Measurements from ENCODE around the gene SLC22A8. TPM values are rescaled to one million over a fixed set of nuclear protein-coding genes. Genes with fewer than 3 reads are reported as not detected.

Gene SLC22A8
- total and polyA plus RNA-seq, 10 of the 15 experiments (the other 5 are each of a cell fraction or from before 2014, with no cell fraction given), result not detected

GRCh38 chr11:62985041-62985750 lies 30.4 kb downstream of the SLC22A8 start (continued):
- no peak for TF ChIP-seq USF1 (IDR thresholded peaks at IDR 0.05; ENCODE audit: borderline replicate concordance, extremely low read length, insufficient read depth, low read depth, low read length)
- TF ChIP-seq POU2F2 (IDR thresholded peaks at IDR 0.05; ENCODE audit: borderline replicate concordance, low read depth, low read length), result no peak
- TF ChIP-seq STAT3 (IDR thresholded peaks at IDR 0.05; ENCODE audit: low read depth, low read length), result no peak
- TF ChIP-seq EGR1 (IDR thresholded peaks at IDR 0.05; ENCODE audit: borderline replicate concordance in 1 of 2, low read depth in 2 of 2, low read length in 2 of 2), result no peak
- TF ChIP-seq MAX (IDR thresholded peaks at IDR 0.05; ENCODE audit: low read depth, low read length), result no peak

GRCh38 chr11:62984451-62984991 lies 31.1 kb downstream of the SLC22A8 start, which contains the start of gene SLC22A6:
SLC22A6 (minus strand) TSS chr11:62984967; CDS start chr11:62984690, 277 bp downstream.
- Histone ChIP-seq H3K9me3 (replicated peaks; ENCODE audit: control insufficient read depth, insufficient read depth, low read length) (no peaks in the 10 kb centered on the region), H3K9ac (ENCODE audit: control insufficient read depth, insufficient read depth, low read length) (no peak within 1 kb of the TSS), H2AFZ (ENCODE audit: control insufficient read depth, low read depth, low read length) (no peak within 1 kb of the TSS), H3K27ac (ENCODE audit: control insufficient read depth, insufficient read depth) (no peak within 1 kb of the TSS), H3K4me1 (ENCODE audit: control insufficient read depth, insufficient read depth, low read length) (no peaks in the 10 kb centered on the region), H3K79me2 (ENCODE audit: control insufficient read depth, insufficient read depth, low read length) (no peaks in the 10 kb centered on the region), H3K4me3 (no peak within 1 kb of the TSS), H3K27me3 (replicated peaks in 1 of 2; ENCODE audit: control insufficient read depth in 2 of 2, insufficient read depth in 2 of 2, low read length in 1 of 2) (no peaks in the 10 kb centered on the region; a peak in 1 of 4 replicates), H4K20me1 (ENCODE audit: control insufficient read depth, insufficient read depth) (no peaks in the 10 kb centered on the region), H3K4me2 (ENCODE audit: control insufficient read depth, insufficient read depth) (no peak within 1 kb of the TSS), H3K36me3 (ENCODE audit: control insufficient read depth in 2 of 2, insufficient read depth in 2 of 2, low read length in 1 of 2) (no peaks in the 10 kb centered on the region)
- no TSS peak for BruUV-seq (replicated peaks)
- ChIA-PET SMC1A (ENCODE audit: uncharacterized antibody, unreplicated experiment) (no interaction called here), POLR2A (no interaction called here), RAD21 (ENCODE audit: unreplicated experiment) (no interaction called here), CTCF (no interaction called here)
- ATAC-seq (no peak), FAIRE-seq (no peak), DNase-seq (ENCODE audit: low read depth, low spot score) (no peak)
- in situ Hi-C loops (cut with MboI) (no loop called here), intact Hi-C loops (cut with micrococcal nuclease; ENCODE audit: unreplicated experiment) (no loop called here)
- 38% methylated on average over 13 of the region's 14 CpGs for WGBS (ENCODE audit: insufficient coverage, insufficient replicate concordance, low lambda C conversion rate, missing lambda C conversion rate)
- no peak for TF ChIP-seq STAT3 (IDR thresholded peaks at IDR 0.05; ENCODE audit: low read depth, low read length)
- no peak for TF ChIP-seq ZNF687 (IDR thresholded peaks at IDR 0.05)
- TF ChIP-seq POLR2AphosphoS5 (IDR thresholded peaks at IDR 0.05; ENCODE audit: low read length), result no peak
- TF ChIP-seq KAT2A (conservative IDR thresholded peaks at IDR 0.05; ENCODE audit: control insufficient read depth, low read depth, low read length), result no peak
- no peak for TF ChIP-seq CEBPZ (IDR thresholded peaks at IDR 0.05; ENCODE audit: low read depth, low read length)
